Embryonic facial prominence (tissue), 1 donor: ENCODE results near the gene USO1.
"Not testable (repeated sequence)": the region's sequence is repeated elsewhere in the genome, so short reads cannot be mapped to it uniquely, and the experiment has no call there.

Experiments
- DNase-seq: peaks from one replicate; pipeline ENCODE4 v3.0.0-alpha.2; 2016; ENCODE audit errors: extremely low spot score

USO1 gene

GRCh38 chr4:75771607-75772006, 47.2 kb downstream of the USO1 start:
- no peak for DNase-seq

GRCh38 chr4:75777589-75777988, 53.2 kb downstream of the USO1 start:
- no peak for DNase-seq

- no peak for DNase-seq
Measured at GRCh38 chr4:75779105-75779757, 54.9 kb downstream of the USO1 start.

- no peak for DNase-seq
Measured at GRCh38 chr4:75781305-75781704, 56.9 kb downstream of the USO1 start.

- DNase-seq, result no peak
Measured at GRCh38 chr4:75786526-75786925, 62.1 kb downstream of the USO1 start.

GRCh38 chr4:75786938-75787337, 62.6 kb downstream of the USO1 start:
- no peak for DNase-seq

- no peak for DNase-seq
Measured at GRCh38 chr4:75790024-75790423, 65.6 kb downstream of the USO1 start.

GRCh38 chr4:75800972-75801371, 76.6 kb downstream of the USO1 start:
- no peak for DNase-seq

- DNase-seq, result not testable (repeated sequence)
Measured at GRCh38 chr4:75806035-75806434, 81.7 kb downstream of the USO1 start.

GRCh38 chr4:75817901-75818300, 93.5 kb downstream of the USO1 start:
- DNase-seq, result no peak

- DNase-seq, result no peak
Measured at GRCh38 chr4:75819121-75819520, 94.7 kb downstream of the USO1 start.

- no peak for DNase-seq
Measured at GRCh38 chr4:75820197-75820596, 95.8 kb downstream of the USO1 start.

GRCh38 chr4:75820676-75821075, 96.3 kb downstream of the USO1 start:
- no peak for DNase-seq

GRCh38 chr4:75821216-75821615, 96.8 kb downstream of the USO1 start:
- DNase-seq, result no peak

- no peak for DNase-seq
Measured at GRCh38 chr4:75821966-75822365, 97.6 kb downstream of the USO1 start.

- no peak for DNase-seq
Measured at GRCh38 chr4:75822416-75822815, 98.0 kb downstream of the USO1 start.

- DNase-seq, result no peak
Measured at GRCh38 chr4:75823812-75824211, 99.4 kb downstream of the USO1 start.

GRCh38 chr4:75830906-75831305, 106.5 kb downstream of the USO1 start:
- DNase-seq, result no peak

- no peak for DNase-seq
Measured at GRCh38 chr4:75831856-75832405, 107.6 kb downstream of the USO1 start.

GRCh38 chr4:75834095-75834771, 109.9 kb downstream of the USO1 start:
- DNase-seq, result no peak

- DNase-seq, result no peak
Measured at GRCh38 chr4:75834772-75835154, 110.4 kb downstream of the USO1 start.

- DNase-seq, result no peak
Measured at GRCh38 chr4:75841641-75842520, 117.5 kb downstream of the USO1 start.
